ENCODE results near the gene PEX11G.

PEX11G gene

GRCh38 chr19:7428651-7429113 lies 60.2 kb downstream of the PEX11G start:
- H3K9me3 ChIP-seq (ENCODE audit: insufficient read depth, low read depth, low read length) = no peaks in the 10 kb centered on the region
- H3K4me1 ChIP-seq (ENCODE audit: insufficient read depth, low read length, poor library complexity, severe bottlenecking) = no peaks in the 10 kb centered on the region
- TF ChIP-seq EZH2phosphoT487 (IDR thresholded peaks at IDR 0.05; ENCODE audit: borderline replicate concordance) = no peak
- no peak for TF ChIP-seq CTCF (conservative IDR thresholded peaks at IDR 0.05; ENCODE audit: low read length)
- H3K9me2 ChIP-seq (replicated peaks; ENCODE audit: low read depth, low read length) = no peaks in the 10 kb centered on the region
- no peaks in the 10 kb centered on the region for H3K27me3 ChIP-seq (ENCODE audit: insufficient read depth, low read length, poor library complexity, severe bottlenecking)
- H2AFZ ChIP-seq (ENCODE audit: low read length) = no peak overlapping the region
- no peak overlapping the region for H3K4me3 ChIP-seq (ENCODE audit: low read length, poor library complexity, severe bottlenecking)
- peaks cover 3% of the 10 kb centered on the region for H4K20me1 ChIP-seq (ENCODE audit: insufficient read depth, low read length, poor library complexity, severe bottlenecking)
- H3K9ac ChIP-seq (ENCODE audit: low read depth, low read length, poor library complexity, severe bottlenecking) = no peak overlapping the region
- H3K36me3 ChIP-seq (ENCODE audit: insufficient read depth, low read length) = peaks cover 49% of the 10 kb centered on the region; the same call in 1 of the 2 replicates
- H3F3A ChIP-seq (ENCODE audit: low read depth) = no peaks in the 10 kb centered on the region
- H3K79me2 ChIP-seq (ENCODE audit: insufficient read depth, low read length) = no peaks in the 10 kb centered on the region
- H3K4me2 ChIP-seq (ENCODE audit: low read depth, low read length, poor library complexity, severe bottlenecking) = no peak overlapping the region

GRCh38 chr19:7427944-7428343 lies 60.9 kb downstream of the PEX11G start:
- Histone ChIP-seq H3K4me2 (ENCODE audit: low read depth, low read length, poor library complexity, severe bottlenecking) (no peak overlapping the region), H3K36me3 (ENCODE audit: insufficient read depth, low read length) (peaks cover 57% of the 10 kb centered on the region; the same call in 1 of the 2 replicates), H3K9me2 (replicated peaks; ENCODE audit: low read depth, low read length) (no peaks in the 10 kb centered on the region), H3K4me1 (ENCODE audit: insufficient read depth, low read length, poor library complexity, severe bottlenecking) (no peaks in the 10 kb centered on the region), H3K4me3 (ENCODE audit: low read length, poor library complexity, severe bottlenecking) (no peak overlapping the region), H4K20me1 (ENCODE audit: insufficient read depth, low read length, poor library complexity, severe bottlenecking) (peaks cover 3% of the 10 kb centered on the region), H3K79me2 (ENCODE audit: insufficient read depth, low read length) (no peaks in the 10 kb centered on the region), H3K27me3 (ENCODE audit: insufficient read depth, low read length, poor library complexity, severe bottlenecking) (no peaks in the 10 kb centered on the region), H3F3A (ENCODE audit: low read depth) (no peaks in the 10 kb centered on the region), H2AFZ (ENCODE audit: low read length) (no peak overlapping the region), H3K9me3 (ENCODE audit: insufficient read depth, low read depth, low read length) (no peaks in the 10 kb centered on the region), H3K9ac (ENCODE audit: low read depth, low read length, poor library complexity, severe bottlenecking) (no peak overlapping the region)
- TF ChIP-seq CTCF (conservative IDR thresholded peaks at IDR 0.05; ENCODE audit: low read length) (no peak), EZH2phosphoT487 (IDR thresholded peaks at IDR 0.05; ENCODE audit: borderline replicate concordance) (no peak)

GRCh38 chr19:7426986-7427385 lies 61.8 kb downstream of the PEX11G start:
- Histone ChIP-seq H3K9ac (ENCODE audit: low read depth, low read length, poor library complexity, severe bottlenecking) (no peak overlapping the region), H3K9me3 (ENCODE audit: insufficient read depth, low read depth, low read length) (no peaks in the 10 kb centered on the region), H3F3A (ENCODE audit: low read depth) (no peaks in the 10 kb centered on the region), H2AFZ (ENCODE audit: low read length) (no peak overlapping the region), H3K36me3 (ENCODE audit: insufficient read depth, low read length) (peaks cover 56% of the 10 kb centered on the region; the same call in 1 of the 2 replicates), H3K4me2 (ENCODE audit: low read depth, low read length, poor library complexity, severe bottlenecking) (no peak overlapping the region), H4K20me1 (ENCODE audit: insufficient read depth, low read length, poor library complexity, severe bottlenecking) (peaks cover 3% of the 10 kb centered on the region), H3K27me3 (ENCODE audit: insufficient read depth, low read length, poor library complexity, severe bottlenecking) (no peaks in the 10 kb centered on the region), H3K4me3 (ENCODE audit: low read length, poor library complexity, severe bottlenecking) (no peak overlapping the region), H3K9me2 (replicated peaks; ENCODE audit: low read depth, low read length) (no peaks in the 10 kb centered on the region), H3K79me2 (ENCODE audit: insufficient read depth, low read length) (no peaks in the 10 kb centered on the region), H3K4me1 (ENCODE audit: insufficient read depth, low read length, poor library complexity, severe bottlenecking) (no peaks in the 10 kb centered on the region)
- no peak for TF ChIP-seq CTCF (conservative IDR thresholded peaks at IDR 0.05; ENCODE audit: low read length)
- no peak for TF ChIP-seq EZH2phosphoT487 (IDR thresholded peaks at IDR 0.05; ENCODE audit: borderline replicate concordance)
